Heart left ventricle (tissue), 13 donors: ENCODE results near the gene ZNF526.

Source experiments
- CTCF ChIP-seq, 12 donors: fragments of 200-600 bp; sonication (generic) in 4 of 12; IDR thresholded peaks; one replicate each; pipeline versions ENCODE4 v1.5.0 to v1.8.0; 2018 to 2022; ENCODE audit warnings: antibody characterized with exemption in 12 of 12, mild to moderate bottlenecking in 5 of 12
- POLR2A ChIP-seq, 2 donors: fragments of 450-650 bp; IDR thresholded peaks; one replicate each; pipeline ENCODE4 v1.6.1; 2017; ENCODE audit warnings: antibody characterized with exemption in 2 of 2, mild to moderate bottlenecking in 2 of 2, moderate library complexity in 2 of 2
- donor health status: ischemic (EF 13 %, LVEDD 7.1; RV severe dilation, severe dysfunction).
- donor health status: DM: no; HTN: yes; CAD: no.
- donor health status: DM: no; HTN: no; CAD: no.
- donor health status: ischemic (EF 25% LVEDD 6.9; RV normal size, moderate dysfunction).
- donor health status: ischemic (EF 25% LVEDD 5.7; RV mildly dilated, moderate dysfunction).
- donor health status: ischemic (EF 35%, LVEDD 5.7; RV mildly dilated, moderate dysfunction).
- donor health status: nonischemic (EF 11% LVEDD 7.7; RV severe dilation, severe dysfunction).
- donor health status: DM: yes; HTN: yes; CAD: no.
- donor health status: PGD.
- donor health status: ischemic (EF 29% LVEDD 5.4; RV normal size, mild dysfunction).
- donor health status: nonischemic (EF 23%, LVEDD 6.1; RV moderate dilation, normal function).

GRCh38 chr19:42217520-42218437 is 2.3 kb upstream of the ZNF526 start, which contains the start of gene DEDD2:
- TF ChIP-seq CTCF (IDR thresholded peaks at IDR 0.05) (peak in 3 of 12 donors; percentile 5 to 25 (median 15)), POLR2A (IDR thresholded peaks at IDR 0.05) (peak; percentile 20 to 74)
